ENCODE results near the gene DYNC1I2.

Gene DYNC1I2

DNA sequence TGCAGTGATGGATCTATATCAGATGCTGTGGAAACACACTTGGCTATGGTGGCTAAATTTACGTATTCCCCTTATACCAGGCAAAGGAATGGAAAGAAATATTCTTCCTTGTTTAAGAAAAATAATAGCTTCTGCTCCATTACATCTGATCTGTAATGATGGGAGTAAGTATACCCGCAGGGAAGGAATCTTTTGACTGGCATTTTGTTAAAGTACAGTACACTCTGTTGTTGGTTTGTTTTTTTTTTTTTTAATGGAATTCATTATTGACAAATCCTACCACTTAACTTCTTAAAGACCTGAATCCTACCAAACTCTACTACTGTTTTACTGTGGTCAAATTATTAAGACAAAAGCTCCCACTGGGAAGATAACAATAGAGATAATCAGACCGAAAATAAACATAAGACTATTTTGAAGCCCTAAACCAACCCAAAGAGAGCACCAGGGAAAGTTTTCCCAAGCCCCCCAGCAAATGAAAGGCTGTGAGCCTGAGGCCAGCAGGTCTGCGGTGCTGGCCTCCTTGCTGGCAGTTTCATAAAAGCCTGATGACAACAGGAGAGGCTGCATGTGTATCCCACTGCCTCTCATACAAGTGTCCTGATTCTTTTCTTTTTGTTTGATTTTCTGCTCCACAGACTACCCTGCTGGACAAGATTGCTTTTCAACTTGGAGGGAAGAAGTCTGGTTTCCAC is 105.8 kb downstream of the DYNC1I2 start:
- Histone ChIP-seq H3K27me3 (replicated peaks; ENCODE audit: control insufficient read depth, insufficient read depth, low read length, poor library complexity, severe bottlenecking) (no peaks in the 10 kb centered on the region), H3K9me3 (ENCODE audit: control insufficient read depth, low read length) (no peaks in the 10 kb centered on the region), H3K36me3 (ENCODE audit: control insufficient read depth, insufficient read depth, low read length) (peaks cover 15% of the 10 kb centered on the region), H3K27ac (ENCODE audit: insufficient read depth, low read length, poor library complexity, severe bottlenecking) (no peak overlapping the region), H3K4me1 (ENCODE audit: control insufficient read depth, insufficient read depth, low read length, poor library complexity, severe bottlenecking) (no peaks in the 10 kb centered on the region), H3K4me3 (ENCODE audit: insufficient read depth, low read depth, low read length, poor library complexity, severe bottlenecking) (no peak overlapping the region)
- DNase-seq = no peak

DNA sequence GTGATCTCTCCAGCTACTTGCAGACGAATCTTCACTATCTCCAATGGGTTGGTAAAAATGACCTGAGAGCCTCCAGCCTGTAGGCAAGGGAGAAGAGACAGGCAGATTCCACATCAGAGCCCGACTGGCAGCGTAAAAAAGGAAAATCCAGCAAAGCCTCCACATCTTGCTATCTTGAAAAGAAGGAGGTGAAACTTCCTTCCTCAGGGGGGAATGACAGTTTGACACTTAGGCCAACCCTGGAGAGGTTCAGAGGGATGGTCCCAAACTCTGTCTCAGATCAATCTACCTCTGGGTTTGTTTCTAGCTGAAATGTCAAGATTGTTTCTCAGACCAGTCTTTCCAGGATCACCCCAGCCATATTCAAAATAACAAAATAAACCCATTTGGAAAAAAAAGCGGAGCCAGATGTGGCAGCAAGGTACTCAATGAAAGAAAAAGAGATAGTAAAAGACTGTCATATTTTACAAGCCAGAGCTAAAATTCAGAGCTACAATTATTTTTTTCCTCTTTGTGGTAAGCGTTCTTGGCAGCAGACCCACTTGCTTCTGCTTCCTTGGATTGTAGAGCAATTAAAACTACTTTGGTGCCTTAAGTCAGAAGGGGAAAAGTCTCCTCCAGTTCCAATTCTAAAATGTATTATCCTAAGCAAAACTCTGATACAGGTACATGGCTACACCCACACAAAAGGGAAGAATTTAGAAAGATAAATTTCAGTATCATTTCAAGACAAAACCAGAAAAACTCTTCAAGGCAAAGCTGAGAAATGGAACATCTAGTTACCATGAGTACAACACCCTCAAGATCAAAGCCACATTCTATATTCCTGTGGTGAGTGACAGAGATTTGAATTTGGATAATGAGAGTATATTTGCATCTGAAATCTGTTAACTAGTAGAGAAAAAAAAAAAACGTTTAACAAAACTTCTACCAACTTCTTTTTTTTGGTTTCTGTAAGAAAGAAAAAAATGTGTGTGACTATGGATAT is 106.7 kb downstream of the DYNC1I2 start:
- no peaks in the 10 kb centered on the region for H3K4me1 ChIP-seq (ENCODE audit: control insufficient read depth, insufficient read depth, low read length, poor library complexity, severe bottlenecking)
- peaks cover 15% of the 10 kb centered on the region for H3K36me3 ChIP-seq (ENCODE audit: control insufficient read depth, insufficient read depth, low read length)
- H3K27me3 ChIP-seq (replicated peaks; ENCODE audit: control insufficient read depth, insufficient read depth, low read length, poor library complexity, severe bottlenecking) = no peaks in the 10 kb centered on the region
- no peaks in the 10 kb centered on the region for H3K9me3 ChIP-seq (ENCODE audit: control insufficient read depth, low read length)
- H3K27ac ChIP-seq (ENCODE audit: insufficient read depth, low read length, poor library complexity, severe bottlenecking) = no peak overlapping the region
- no peak overlapping the region for H3K4me3 ChIP-seq (ENCODE audit: insufficient read depth, low read depth, low read length, poor library complexity, severe bottlenecking)
- no peak for DNase-seq

DNA sequence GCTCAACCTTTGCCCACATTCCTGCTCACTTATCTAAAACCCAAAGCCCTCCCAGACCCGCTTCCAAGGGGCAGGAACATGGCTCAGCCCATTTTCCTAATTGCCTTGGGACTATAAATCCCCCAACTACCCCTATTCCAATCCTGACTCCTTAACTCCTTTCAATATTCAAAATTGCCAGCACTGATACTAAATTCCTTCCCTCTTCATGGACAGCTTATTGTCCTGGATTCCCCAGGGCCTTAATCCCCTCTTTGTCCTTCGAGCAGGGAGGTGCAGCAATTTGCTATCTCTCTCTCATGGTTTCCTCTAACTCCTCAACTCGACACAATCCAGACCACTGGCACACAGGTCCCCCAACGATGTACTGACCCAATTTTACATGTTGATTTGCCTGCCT is 107.6 kb downstream of the DYNC1I2 start:
- no peaks in the 10 kb centered on the region for H3K27me3 ChIP-seq (replicated peaks; ENCODE audit: control insufficient read depth, insufficient read depth, low read length, poor library complexity, severe bottlenecking)
- no peaks in the 10 kb centered on the region for H3K4me1 ChIP-seq (ENCODE audit: control insufficient read depth, insufficient read depth, low read length, poor library complexity, severe bottlenecking)
- no peak overlapping the region for H3K27ac ChIP-seq (ENCODE audit: insufficient read depth, low read length, poor library complexity, severe bottlenecking)
- no peaks in the 10 kb centered on the region for H3K9me3 ChIP-seq (ENCODE audit: control insufficient read depth, low read length)
- DNase-seq = no peak
- no peak overlapping the region for H3K4me3 ChIP-seq (ENCODE audit: insufficient read depth, low read depth, low read length, poor library complexity, severe bottlenecking)
- H3K36me3 ChIP-seq (ENCODE audit: control insufficient read depth, insufficient read depth, low read length) = peaks cover 14% of the 10 kb centered on the region
